K562 (cell line): ENCODE measurements around the gene PLK5. TPM values are rescaled to one million over a fixed set of nuclear protein-coding genes. Genes with fewer than 3 reads are reported as not detected.

ENCODE experiments used
- CBFA2T2 ChIP-seq: fragments of 450-650 bp; conservative IDR thresholded peaks from 2 replicates; pipeline ENCODE4 v1.6.1; 2017; ENCODE audit warnings: mild to moderate bottlenecking
- EGR1 ChIP-seq: fragments of 450-650 bp; conservative IDR thresholded peaks from 2 replicates; pipeline ENCODE4 v1.6.1; 2017; ENCODE audit warnings: mild to moderate bottlenecking
- EP400 ChIP-seq: fragments of 450-650 bp; IDR thresholded peaks from 2 replicates; pipeline ENCODE4 v1.6.1; 2017; ENCODE audit warnings: antibody characterized with exemption, mild to moderate bottlenecking, moderate library complexity
- MAZ ChIP-seq, 2 experiments: fragments of 450-650 bp in 1 of 2; sonication (generic) in 1 of 2; formaldehyde crosslinking; IDR thresholded peaks in 1 of 2; conservative IDR thresholded peaks in 1 of 2; 2 replicates each; pipeline versions ENCODE4 v1.4.0 to v1.5.0; 2020; ENCODE audit warnings: mild to moderate bottlenecking in 1 of 2, missing genetic modification reagents in 1 of 2
- NELFE ChIP-seq: IDR thresholded peaks from 2 replicates; pipeline ENCODE4 v1.6.1; 2011; ENCODE audit warnings: mild to moderate bottlenecking; ENCODE audit not compliant: insufficient read depth, insufficient read length
- NFXL1 ChIP-seq: fragments of 450-650 bp; formaldehyde crosslinking; IDR thresholded peaks from 2 replicates; pipeline ENCODE4 v1.4.0; 2021; ENCODE audit warnings: mild to moderate bottlenecking
- PHF8 ChIP-seq: fragments of 200-600 bp; sonication (generic); IDR thresholded peaks from 2 replicates; pipeline ENCODE4 v1.6.1; 2012; ENCODE audit warnings: mixed run types, mild to moderate bottlenecking, inconsistent platforms, low read length, moderate library complexity, borderline replicate concordance
- SPI1 ChIP-seq: IDR thresholded peaks from 2 replicates; pipeline ENCODE4 v1.6.1; 2011; ENCODE audit warnings: low read depth, low read length, control low read depth, borderline replicate concordance
- ZNF274 ChIP-seq: IDR thresholded peaks from 2 replicates; pipeline ENCODE4 v1.6.1; 2011; ENCODE audit warnings: low read depth, mild to moderate bottlenecking, low read length, moderate library complexity, borderline replicate concordance
- ZNF41 ChIP-seq: fragments of 250-450 bp; sonication (Bioruptor Pico); conservative IDR thresholded peaks from 2 replicates; pipeline ENCODE4 v1.4.0; 2020; ENCODE audit warnings: mild to moderate bottlenecking
- polyA plus RNA-seq, 8 experiments: library from polyadenylated mRNA; depleted of rRNA in 4 of 8; stranded (reverse) in 5 of 8; unstranded in 3 of 8; fragments of >200 nt; fragmentation: Nextera tagmentation in 2 of 8; fragmentation: Illumina TruSeq in 1 of 8; extraction: Ambion mirVana in 2 of 8; extraction: Trizol in 1 of 8; gene quantifications; 2 replicates each; pipeline versions ENCODE4 v1.2.1 to v1.2.3, GENCODE V29; 2011 to 2014; ENCODE audit warnings: inconsistent platforms in 1 of 8, missing spikeins in 1 of 8
- total RNA-seq, 7 experiments: library from RNA; depleted of rRNA in 6 of 7; stranded (reverse); fragments of >200 nt in 6 of 7; fragmentation: Illumina TruSeq in 2 of 7; extraction: Trizol in 2 of 7; gene quantifications; 2 replicates each; pipeline versions ENCODE4 v1.2.1 to v1.2.3, GENCODE V29; 2011 to 2021; ENCODE audit warnings: low replicate concordance in 1 of 7
- TF ChIP-seq, protein P1 (sequence below), 2 experiments: fragments of 450-650 bp in 1 of 2; sonication (generic) in 1 of 2; formaldehyde crosslinking in 1 of 2; IDR thresholded peaks; 2 replicates each; pipeline versions ENCODE4 v1.7.1 to v1.9.0; 2016 to 2022; ENCODE audit warnings: inconsistent platforms in 1 of 2, mild to moderate bottlenecking in 1 of 2, missing genetic modification reagents in 1 of 2
- TF ChIP-seq, protein P2 (sequence below): fragments of 250-450 bp; sonication (Bioruptor Pico); IDR thresholded peaks from 2 replicates; pipeline ENCODE4 v1.5.0; 2021; ENCODE audit warnings: mild to moderate bottlenecking, moderate library complexity

PLK5 gene
- total and polyA plus RNA-seq, 9 of the 15 experiments (the other 6 are each of a cell fraction or from before 2014, with no cell fraction given) = 0.04 to 0.23 (median 0.11) TPM; not detected in 5

DNA sequence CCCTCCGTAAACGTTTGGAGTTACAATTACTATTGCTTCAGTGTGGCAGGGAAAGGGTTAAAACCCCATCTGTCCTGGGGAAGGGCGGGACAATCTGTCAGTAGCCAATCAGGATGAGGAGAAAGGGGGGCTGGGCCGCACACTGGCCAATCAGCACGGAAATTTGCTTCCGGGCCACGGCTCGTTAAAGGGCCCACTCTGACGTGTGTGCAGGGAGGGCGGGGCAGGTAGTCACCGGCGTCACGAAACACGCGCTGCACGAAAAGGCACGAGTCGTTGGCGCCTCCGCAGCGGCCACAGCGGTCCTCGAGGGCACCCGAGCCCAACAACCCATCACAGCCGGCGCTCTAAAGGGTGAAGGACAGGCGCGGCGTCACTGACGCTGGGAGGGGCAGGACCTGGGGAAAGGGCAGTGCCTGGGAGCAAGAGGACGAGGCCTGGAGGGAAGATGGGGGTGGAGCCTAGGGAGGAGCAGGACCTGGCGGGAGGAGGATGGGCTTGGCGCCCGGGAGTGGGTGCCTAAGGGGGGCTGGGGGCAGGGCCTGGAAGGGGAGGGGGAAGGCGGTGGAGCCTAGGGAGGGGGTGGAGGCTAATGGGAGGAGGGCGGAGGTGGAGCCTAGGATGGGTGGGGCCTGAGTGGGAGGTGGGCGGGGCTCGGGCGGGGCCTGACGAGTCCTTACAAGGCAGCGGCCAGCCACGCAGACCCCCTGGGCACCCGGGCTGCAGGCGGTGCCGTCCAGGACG is 15.9 kb upstream of the PLK5 start (continued):
- TF ChIP-seq, protein P1, sequence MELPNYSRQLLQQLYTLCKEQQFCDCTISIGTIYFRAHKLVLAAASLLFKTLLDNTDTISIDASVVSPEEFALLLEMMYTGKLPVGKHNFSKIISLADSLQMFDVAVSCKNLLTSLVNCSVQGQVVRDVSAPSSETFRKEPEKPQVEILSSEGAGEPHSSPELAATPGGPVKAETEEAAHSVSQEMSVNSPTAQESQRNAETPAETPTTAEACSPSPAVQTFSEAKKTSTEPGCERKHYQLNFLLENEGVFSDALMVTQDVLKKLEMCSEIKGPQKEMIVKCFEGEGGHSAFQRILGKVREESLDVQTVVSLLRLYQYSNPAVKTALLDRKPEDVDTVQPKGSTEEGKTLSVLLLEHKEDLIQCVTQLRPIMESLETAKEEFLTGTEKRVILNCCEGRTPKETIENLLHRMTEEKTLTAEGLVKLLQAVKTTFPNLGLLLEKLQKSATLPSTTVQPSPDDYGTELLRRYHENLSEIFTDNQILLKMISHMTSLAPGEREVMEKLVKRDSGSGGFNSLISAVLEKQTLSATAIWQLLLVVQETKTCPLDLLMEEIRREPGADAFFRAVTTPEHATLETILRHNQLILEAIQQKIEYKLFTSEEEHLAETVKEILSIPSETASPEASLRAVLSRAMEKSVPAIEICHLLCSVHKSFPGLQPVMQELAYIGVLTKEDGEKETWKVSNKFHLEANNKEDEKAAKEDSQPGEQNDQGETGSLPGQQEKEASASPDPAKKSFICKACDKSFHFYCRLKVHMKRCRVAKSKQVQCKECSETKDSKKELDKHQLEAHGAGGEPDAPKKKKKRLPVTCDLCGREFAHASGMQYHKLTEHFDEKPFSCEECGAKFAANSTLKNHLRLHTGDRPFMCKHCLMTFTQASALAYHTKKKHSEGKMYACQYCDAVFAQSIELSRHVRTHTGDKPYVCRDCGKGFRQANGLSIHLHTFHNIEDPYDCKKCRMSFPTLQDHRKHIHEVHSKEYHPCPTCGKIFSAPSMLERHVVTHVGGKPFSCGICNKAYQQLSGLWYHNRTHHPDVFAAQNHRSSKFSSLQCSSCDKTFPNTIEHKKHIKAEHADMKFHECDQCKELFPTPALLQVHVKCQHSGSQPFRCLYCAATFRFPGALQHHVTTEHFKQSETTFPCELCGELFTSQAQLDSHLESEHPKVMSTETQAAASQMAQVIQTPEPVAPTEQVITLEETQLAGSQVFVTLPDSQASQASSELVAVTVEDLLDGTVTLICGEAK (IDR thresholded peaks at IDR 0.05) = peak; percentile 65
- TF ChIP-seq, protein P1 (CRISPR knock-in tag; IDR thresholded peaks at IDR 0.05) = no peak
- peak; percentile 57 to 94; a peak in 3 of 4 replicates for TF ChIP-seq MAZ (CRISPR knock-in tag; conservative IDR thresholded peaks at IDR 0.05 in 1 of 2, IDR thresholded peaks at IDR 0.05 in 1 of 2)
- TF ChIP-seq SPI1 = no peak
- peak; percentile 86 for TF ChIP-seq EP400
- no peak for TF ChIP-seq CBFA2T2
- TF ChIP-seq PHF8 = peak; percentile 65; the same call in 1 of the 2 replicates
- TF ChIP-seq NELFE = no peak
- TF ChIP-seq, protein P2, sequence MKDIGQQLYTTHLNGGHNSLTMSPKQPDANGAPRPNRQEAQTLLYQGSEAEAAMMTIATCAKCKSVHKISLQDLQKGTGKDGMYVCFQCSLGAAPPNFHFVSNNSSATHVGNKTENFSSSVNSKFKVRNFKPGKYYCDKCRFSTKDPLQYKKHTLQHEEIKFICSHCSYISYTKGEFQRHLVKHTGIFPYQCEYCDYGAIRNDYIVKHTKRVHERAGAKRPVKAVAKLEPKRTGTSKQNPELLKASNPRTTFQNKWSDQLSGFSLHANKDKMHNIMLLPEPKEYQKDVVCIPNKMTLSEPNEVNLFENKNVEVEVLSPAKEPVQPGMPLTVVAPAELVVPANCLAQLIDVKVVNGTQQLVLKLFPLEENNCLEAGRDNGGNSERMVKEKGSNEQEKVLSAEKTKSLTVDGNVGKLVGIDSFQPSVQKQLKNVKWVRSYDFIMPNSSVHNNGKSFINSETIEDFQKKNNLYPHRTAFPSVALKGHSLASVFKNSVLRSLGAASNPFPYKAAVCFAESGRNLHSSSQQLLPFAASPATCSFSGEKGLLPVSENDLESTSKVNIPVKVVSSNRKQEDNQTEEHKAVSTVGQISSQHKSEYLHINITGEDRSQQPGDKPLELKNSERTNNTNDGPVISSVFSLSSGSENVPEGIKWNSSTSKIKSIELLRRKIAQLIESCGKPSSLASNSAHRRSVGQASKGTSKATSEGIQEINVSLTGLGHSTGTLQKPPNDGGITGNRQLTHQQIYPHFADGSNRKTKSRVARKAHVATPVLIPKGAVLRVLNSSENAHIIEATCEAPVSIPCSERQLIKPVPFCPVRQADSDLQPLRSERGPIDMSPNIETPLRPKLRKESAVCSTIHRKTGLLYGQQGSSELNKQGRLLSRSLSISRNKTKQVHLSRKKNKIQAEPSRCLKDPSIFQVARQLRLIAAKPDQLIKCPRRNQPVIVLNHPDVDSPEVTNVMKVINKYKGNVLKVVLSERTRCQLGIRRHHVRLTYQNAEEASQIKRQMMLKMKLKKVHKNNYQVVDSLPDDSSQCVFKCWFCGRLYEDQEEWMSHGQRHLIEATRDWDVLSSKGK (CRISPR knock-in tag) = no peak
- no peak for TF ChIP-seq ZNF274
- TF ChIP-seq ZNF41 (CRISPR knock-in tag) = no peak
- TF ChIP-seq NFXL1 (CRISPR knock-in tag) = no peak
- TF ChIP-seq EGR1 = peak; percentile 46; the same call in 1 of the 2 replicates
